ENCODE measurements around the gene DNAJC5. TPM values are rescaled to one million over a fixed set of nuclear protein-coding genes. Genes with fewer than 3 reads are reported as not detected.

Gene DNAJC5
- total and polyA plus RNA-seq, 2 experiments from 2014 or later = 7.1 to 33.5 TPM

DNA sequence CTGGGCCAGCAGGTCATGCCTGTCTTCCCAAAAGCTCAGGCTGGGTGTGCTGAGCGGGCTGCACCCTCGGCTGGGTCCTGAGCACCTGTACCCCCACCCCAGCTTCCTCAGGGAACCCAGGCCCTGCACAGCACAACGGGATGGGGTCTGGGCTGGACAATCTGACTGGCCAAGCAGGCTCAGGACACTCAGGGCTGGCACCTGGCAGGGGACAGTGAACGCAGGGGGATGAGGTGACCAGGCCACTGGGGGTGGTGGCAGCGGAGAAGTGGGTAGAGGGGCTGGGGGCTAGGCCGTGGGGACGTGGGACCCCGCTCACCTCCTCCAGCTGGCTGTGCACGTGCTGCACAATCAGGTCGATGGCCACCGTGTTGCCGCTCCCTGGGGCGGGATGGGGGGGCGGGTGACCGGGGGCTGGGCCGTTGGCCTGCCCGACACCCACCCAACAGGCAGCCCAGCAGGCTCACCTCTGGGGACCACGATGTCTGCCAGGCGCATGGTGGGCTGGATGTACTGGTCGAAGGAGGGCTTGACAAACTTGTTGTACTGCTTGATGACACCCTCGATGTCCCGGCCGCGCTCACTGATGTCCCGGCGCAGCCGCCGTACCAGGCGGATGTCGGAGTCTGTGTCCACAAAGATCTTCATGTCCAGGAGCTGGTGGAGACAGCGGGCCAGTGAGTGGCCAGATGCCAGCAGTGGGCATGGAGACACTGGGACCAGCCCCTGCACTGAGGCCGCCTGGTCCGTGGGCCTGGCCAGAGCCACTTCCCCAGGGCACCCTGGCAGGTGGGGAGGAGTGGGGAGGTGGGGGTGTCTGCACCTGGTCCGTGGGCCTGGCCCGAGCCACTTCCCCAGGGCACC is 49.4 kb downstream of the DNAJC5 start (continued):
- TF ChIP-seq, protein P1, sequence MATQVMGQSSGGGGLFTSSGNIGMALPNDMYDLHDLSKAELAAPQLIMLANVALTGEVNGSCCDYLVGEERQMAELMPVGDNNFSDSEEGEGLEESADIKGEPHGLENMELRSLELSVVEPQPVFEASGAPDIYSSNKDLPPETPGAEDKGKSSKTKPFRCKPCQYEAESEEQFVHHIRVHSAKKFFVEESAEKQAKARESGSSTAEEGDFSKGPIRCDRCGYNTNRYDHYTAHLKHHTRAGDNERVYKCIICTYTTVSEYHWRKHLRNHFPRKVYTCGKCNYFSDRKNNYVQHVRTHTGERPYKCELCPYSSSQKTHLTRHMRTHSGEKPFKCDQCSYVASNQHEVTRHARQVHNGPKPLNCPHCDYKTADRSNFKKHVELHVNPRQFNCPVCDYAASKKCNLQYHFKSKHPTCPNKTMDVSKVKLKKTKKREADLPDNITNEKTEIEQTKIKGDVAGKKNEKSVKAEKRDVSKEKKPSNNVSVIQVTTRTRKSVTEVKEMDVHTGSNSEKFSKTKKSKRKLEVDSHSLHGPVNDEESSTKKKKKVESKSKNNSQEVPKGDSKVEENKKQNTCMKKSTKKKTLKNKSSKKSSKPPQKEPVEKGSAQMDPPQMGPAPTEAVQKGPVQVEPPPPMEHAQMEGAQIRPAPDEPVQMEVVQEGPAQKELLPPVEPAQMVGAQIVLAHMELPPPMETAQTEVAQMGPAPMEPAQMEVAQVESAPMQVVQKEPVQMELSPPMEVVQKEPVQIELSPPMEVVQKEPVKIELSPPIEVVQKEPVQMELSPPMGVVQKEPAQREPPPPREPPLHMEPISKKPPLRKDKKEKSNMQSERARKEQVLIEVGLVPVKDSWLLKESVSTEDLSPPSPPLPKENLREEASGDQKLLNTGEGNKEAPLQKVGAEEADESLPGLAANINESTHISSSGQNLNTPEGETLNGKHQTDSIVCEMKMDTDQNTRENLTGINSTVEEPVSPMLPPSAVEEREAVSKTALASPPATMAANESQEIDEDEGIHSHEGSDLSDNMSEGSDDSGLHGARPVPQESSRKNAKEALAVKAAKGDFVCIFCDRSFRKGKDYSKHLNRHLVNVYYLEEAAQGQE (IDR thresholded peaks at IDR 0.05; ENCODE audit: unreplicated experiment) = no peak
- TF ChIP-seq ZNF114 (CRISPR knock-in tag; IDR thresholded peaks at IDR 0.05) (no peak), POLR2AphosphoS5 (IDR thresholded peaks at IDR 0.05; ENCODE audit: low read depth) (no peak), EZH2phosphoT487 (IDR thresholded peaks at IDR 0.05; ENCODE audit: unreplicated experiment) (no peak)
- TF ChIP-seq, protein P2, sequence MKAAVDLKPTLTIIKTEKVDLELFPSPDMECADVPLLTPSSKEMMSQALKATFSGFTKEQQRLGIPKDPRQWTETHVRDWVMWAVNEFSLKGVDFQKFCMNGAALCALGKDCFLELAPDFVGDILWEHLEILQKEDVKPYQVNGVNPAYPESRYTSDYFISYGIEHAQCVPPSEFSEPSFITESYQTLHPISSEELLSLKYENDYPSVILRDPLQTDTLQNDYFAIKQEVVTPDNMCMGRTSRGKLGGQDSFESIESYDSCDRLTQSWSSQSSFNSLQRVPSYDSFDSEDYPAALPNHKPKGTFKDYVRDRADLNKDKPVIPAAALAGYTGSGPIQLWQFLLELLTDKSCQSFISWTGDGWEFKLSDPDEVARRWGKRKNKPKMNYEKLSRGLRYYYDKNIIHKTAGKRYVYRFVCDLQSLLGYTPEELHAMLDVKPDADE (IDR thresholded peaks at IDR 0.05) = no peak
- TF ChIP-seq, protein P3, sequence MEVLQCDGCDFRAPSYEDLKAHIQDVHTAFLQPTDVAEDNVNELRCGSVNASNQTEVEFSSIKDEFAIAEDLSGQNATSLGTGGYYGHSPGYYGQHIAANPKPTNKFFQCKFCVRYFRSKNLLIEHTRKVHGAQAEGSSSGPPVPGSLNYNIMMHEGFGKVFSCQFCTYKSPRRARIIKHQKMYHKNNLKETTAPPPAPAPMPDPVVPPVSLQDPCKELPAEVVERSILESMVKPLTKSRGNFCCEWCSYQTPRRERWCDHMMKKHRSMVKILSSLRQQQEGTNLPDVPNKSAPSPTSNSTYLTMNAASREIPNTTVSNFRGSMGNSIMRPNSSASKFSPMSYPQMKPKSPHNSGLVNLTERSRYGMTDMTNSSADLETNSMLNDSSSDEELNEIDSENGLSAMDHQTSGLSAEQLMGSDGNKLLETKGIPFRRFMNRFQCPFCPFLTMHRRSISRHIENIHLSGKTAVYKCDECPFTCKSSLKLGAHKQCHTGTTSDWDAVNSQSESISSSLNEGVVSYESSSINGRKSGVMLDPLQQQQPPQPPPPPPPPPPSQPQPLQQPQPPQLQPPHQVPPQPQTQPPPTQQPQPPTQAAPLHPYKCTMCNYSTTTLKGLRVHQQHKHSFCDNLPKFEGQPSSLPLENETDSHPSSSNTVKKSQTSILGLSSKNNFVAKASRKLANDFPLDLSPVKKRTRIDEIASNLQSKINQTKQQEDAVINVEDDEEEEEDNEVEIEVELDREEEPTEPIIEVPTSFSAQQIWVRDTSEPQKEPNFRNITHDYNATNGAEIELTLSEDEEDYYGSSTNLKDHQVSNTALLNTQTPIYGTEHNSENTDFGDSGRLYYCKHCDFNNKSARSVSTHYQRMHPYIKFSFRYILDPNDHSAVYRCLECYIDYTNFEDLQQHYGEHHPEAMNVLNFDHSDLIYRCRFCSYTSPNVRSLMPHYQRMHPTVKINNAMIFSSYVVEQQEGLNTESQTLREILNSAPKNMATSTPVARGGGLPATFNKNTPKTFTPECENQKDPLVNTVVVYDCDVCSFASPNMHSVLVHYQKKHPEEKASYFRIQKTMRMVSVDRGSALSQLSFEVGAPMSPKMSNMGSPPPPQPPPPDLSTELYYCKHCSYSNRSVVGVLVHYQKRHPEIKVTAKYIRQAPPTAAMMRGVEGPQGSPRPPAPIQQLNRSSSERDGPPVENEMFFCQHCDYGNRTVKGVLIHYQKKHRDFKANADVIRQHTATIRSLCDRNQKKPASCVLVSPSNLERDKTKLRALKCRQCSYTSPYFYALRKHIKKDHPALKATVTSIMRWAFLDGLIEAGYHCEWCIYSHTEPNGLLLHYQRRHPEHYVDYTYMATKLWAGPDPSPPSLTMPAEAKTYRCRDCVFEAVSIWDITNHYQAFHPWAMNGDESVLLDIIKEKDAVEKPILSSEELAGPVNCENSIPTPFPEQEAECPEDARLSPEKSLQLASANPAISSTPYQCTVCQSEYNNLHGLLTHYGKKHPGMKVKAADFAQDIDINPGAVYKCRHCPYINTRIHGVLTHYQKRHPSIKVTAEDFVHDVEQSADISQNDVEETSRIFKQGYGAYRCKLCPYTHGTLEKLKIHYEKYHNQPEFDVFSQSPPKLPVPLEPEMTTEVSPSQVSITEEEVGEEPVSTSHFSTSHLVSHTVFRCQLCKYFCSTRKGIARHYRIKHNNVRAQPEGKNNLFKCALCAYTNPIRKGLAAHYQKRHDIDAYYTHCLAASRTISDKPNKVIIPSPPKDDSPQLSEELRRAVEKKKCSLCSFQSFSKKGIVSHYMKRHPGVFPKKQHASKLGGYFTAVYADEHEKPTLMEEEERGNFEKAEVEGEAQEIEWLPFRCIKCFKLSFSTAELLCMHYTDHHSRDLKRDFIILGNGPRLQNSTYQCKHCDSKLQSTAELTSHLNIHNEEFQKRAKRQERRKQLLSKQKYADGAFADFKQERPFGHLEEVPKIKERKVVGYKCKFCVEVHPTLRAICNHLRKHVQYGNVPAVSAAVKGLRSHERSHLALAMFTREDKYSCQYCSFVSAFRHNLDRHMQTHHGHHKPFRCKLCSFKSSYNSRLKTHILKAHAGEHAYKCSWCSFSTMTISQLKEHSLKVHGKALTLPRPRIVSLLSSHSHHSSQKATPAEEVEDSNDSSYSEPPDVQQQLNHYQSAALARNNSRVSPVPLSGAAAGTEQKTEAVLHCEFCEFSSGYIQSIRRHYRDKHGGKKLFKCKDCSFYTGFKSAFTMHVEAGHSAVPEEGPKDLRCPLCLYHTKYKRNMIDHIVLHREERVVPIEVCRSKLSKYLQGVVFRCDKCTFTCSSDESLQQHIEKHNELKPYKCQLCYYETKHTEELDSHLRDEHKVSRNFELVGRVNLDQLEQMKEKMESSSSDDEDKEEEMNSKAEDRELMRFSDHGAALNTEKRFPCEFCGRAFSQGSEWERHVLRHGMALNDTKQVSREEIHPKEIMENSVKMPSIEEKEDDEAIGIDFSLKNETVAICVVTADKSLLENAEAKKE (CRISPR knock-in tag; IDR thresholded peaks at IDR 0.05) = no peak
